Tibial nerve (tissue), 4 donors: ENCODE measurements around the gene RPS6KA2. TPM values are rescaled to one million over a fixed set of nuclear protein-coding genes. Genes with fewer than 3 reads are reported as not detected.
"Not testable (repeated sequence)": the region's sequence is repeated elsewhere in the genome, so short reads cannot be mapped to it uniquely, and the experiment has no call there.

Source experiments
- DNase-seq, 2 donors: peaks; one replicate each; pipeline ENCODE4 v3.0.0-alpha.2; 2019; ENCODE audit warnings: low spot score in 2 of 2
- H3K27ac ChIP-seq, 4 donors: fragments of 200-600 bp; sonication (generic) in 3 of 4; one replicate each; pipeline ENCODE4 v1.5.1; 2017 to 2019; ENCODE audit warnings: mild to moderate bottlenecking in 1 of 4
- H3K27me3 ChIP-seq, 2 donors: fragments of 200-600 bp; sonication (generic) in 1 of 2; one replicate each; pipeline versions ENCODE4 v1.5.1 to v1.6.0; 2017 to 2019
- H3K36me3 ChIP-seq, 3 donors: fragments of 200-600 bp; sonication (generic); one replicate each; pipeline ENCODE4 v1.5.1; 2018 to 2019
- H3K4me1 ChIP-seq, 4 donors: fragments of 200-600 bp; sonication (generic) in 3 of 4; one replicate each; pipeline ENCODE4 v1.5.1; 2017 to 2019
- H3K4me3 ChIP-seq, 4 donors: fragments of 200-600 bp; sonication (generic) in 3 of 4; one replicate each; pipeline ENCODE4 v1.5.1; 2017 to 2019; ENCODE audit warnings: mild to moderate bottlenecking in 1 of 4, moderate library complexity in 1 of 4
- H3K9me3 ChIP-seq, 4 donors: fragments of 200-600 bp; sonication (generic) in 3 of 4; one replicate each; pipeline ENCODE4 v1.5.1; 2017 to 2019
- EP300 ChIP-seq, 2 donors: sonication (generic); formaldehyde crosslinking; IDR thresholded peaks; one replicate each; pipeline ENCODE4 v1.6.1; 2017; ENCODE audit warnings: antibody characterized with exemption in 2 of 2, mild to moderate bottlenecking in 1 of 2
- POLR2A ChIP-seq, 2 donors: fragments of 450-650 bp; IDR thresholded peaks; one replicate each; pipeline ENCODE4 v1.6.1; 2017; ENCODE audit warnings: antibody characterized with exemption in 2 of 2, mild to moderate bottlenecking in 2 of 2, moderate library complexity in 2 of 2
- WGBS, 2 donors: methylation state at CpG; one replicate each; pipeline ENCODE4 v1.1.5; 2018; 5-methylcytosine and 5-hydroxymethylcytosine counted together
- total RNA-seq, 4 donors: library from RNA; depleted of rRNA; stranded (reverse); fragments of >200 nt; gene quantifications; one replicate each; pipeline ENCODE4 v1.1.0, GENCODE V29; 2016
- TF ChIP-seq, protein P1 (sequence below), 5 experiments: fragments of 200-600 bp in 3 of 5; fragments of 450-650 bp in 2 of 5; sonication (generic) in 3 of 5; IDR thresholded peaks; one replicate each; pipeline ENCODE4 v1.5.1; 2016 to 2019; ENCODE audit warnings: antibody characterized with exemption in 5 of 5, mild to moderate bottlenecking in 3 of 5, moderate library complexity in 2 of 5

The RPS6KA2 gene
- total RNA-seq, 4 donors from 2014 or later = 89.6 to 153 (median 103) TPM

DNA sequence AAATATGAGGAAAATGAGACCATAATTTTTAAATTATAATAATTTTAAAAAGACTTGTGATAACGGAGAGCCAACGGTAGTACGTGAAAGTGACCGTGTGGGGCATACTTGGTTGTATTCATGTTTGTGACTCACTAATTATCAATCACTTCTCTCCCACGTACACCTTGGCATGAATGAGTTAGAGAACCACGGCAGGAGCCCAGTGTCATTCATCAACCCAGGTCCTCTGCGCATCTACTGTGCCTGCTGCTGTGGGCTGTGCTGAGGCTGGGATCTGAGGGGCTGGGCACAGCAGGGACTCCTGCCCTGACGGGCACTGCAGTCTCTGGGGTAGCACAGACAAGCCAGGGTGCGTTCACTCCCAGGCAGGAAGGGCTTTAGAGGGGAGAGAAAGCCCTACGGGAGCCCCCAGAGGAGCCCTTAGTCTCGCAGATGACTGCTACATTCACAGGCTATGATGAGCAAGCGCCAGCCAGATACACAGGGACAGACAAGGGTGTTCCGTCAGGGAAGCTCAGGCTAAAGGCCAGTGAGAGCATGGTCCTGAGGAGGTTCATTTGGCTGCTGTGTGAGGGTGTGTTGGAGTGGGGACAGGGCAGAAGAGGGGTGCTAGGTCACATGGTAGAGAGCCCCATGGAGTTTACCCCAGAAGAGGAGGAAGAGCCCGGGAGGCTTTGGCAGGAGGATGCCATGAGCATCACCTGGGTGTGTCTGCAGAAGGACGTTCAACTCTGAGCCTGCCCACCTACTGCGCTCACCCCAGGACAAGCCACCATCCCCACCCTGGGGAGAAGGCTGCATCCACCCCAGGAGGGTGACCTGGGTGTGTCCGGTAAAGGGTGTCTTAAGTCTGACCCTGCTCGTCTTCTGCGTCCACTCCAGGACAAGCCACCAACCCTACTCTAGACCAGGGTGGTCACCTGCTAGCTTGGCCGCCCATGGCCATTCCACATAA is 8.2 kb upstream of the RPS6KA2 start:
- peaks cover 0 to 24% (median 2%) of the 10 kb centered on the region in 4 donors for H3K4me1 ChIP-seq
- peaks cover 0 to 4% of the 10 kb centered on the region in 2 donors for H3K27me3 ChIP-seq
- no peaks in the 10 kb centered on the region for H3K36me3 ChIP-seq
- TF ChIP-seq EP300 (IDR thresholded peaks at IDR 0.05) (no peak), POLR2A (IDR thresholded peaks at IDR 0.05) (no peak)
- TF ChIP-seq, protein P1, sequence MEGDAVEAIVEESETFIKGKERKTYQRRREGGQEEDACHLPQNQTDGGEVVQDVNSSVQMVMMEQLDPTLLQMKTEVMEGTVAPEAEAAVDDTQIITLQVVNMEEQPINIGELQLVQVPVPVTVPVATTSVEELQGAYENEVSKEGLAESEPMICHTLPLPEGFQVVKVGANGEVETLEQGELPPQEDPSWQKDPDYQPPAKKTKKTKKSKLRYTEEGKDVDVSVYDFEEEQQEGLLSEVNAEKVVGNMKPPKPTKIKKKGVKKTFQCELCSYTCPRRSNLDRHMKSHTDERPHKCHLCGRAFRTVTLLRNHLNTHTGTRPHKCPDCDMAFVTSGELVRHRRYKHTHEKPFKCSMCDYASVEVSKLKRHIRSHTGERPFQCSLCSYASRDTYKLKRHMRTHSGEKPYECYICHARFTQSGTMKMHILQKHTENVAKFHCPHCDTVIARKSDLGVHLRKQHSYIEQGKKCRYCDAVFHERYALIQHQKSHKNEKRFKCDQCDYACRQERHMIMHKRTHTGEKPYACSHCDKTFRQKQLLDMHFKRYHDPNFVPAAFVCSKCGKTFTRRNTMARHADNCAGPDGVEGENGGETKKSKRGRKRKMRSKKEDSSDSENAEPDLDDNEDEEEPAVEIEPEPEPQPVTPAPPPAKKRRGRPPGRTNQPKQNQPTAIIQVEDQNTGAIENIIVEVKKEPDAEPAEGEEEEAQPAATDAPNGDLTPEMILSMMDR (IDR thresholded peaks at IDR 0.05) = no peak
- WGBS, 2 donors = 88 to 96% methylated on average over 19 to 20 of the region's 20 CpGs
- H3K27ac ChIP-seq = no peak overlapping the region
- DNase-seq = no peak
- H3K4me3 ChIP-seq = no peak overlapping the region
- H3K9me3 ChIP-seq = no peaks in the 10 kb centered on the region

DNA sequence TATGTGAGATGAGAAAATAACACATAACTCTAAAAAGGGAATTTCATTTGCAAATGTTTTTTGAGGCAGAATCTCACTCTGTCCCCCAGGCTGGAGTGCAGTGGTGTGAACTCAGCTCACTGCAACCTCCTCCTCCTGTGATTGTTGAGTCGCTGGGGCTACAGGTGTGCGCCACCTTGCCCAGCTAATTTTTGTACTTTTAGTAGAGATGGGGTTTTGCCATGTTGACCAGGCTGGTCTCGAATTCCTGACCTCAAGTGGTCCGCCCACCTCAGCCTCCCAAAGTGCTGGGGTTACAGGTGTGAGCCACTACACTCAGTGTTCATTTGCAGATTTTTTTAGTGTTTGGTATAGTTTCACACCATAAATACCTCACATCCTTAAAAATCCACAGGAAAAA is 7.5 kb upstream of the RPS6KA2 start:
- 96 to 98% methylated on average over 4 of the region's 4 CpGs for WGBS, 2 donors
- H3K36me3 ChIP-seq, H3K27me3 ChIP-seq, H3K27ac ChIP-seq, H3K9me3 ChIP-seq, H3K4me3 ChIP-seq, DNase-seq: not testable (repeated sequence)
- peaks cover 0 to 17% (median 2%) of the 10 kb centered on the region in 4 donors for H3K4me1 ChIP-seq

DNA sequence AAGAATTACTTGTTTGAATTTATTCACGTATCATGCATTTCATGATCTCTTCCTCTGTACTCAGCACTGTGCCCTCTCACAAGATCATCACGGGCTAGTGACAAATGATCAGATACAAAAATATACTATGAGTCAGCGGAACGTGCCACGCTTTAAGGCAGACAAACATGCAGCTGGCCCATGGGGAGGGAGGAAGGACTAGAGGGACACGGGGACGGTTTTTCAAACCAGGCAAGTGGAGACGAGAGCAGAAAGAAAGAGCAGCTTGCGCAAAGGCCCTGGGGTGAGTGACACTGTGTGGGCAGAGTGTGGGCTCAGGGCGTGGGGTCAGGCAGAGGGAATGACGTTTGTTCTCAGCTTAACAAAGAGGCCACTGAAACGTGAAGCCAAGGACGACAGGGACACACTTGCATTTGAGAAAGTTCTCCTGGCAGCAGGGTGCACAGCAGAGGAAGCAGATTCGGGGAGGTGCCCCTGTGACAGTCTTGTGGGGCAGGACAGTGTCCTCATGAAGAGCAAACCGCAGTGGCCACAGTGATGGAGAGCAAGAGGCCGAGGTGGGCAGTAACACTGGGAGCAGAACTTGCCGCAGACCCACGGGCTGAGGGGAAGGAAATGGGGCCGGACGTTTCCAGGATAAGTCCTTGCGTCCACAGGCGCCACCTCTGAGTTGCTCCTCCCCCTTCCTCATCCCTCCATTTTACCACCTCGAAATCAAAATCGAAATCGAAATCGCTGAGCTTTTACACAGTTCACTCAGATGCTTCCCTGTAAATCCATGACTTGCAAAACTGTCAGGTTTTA is 6.9 kb upstream of the RPS6KA2 start:
- TF ChIP-seq, protein P1 (IDR thresholded peaks at IDR 0.05) = no peak
- TF ChIP-seq EP300 (IDR thresholded peaks at IDR 0.05) = peak; percentile 21 to 75
- Histone ChIP-seq H3K4me3 (no peak overlapping the region), H3K9me3 (no peaks in the 10 kb centered on the region), H3K36me3 (no peaks in the 10 kb centered on the region), H3K27ac (no peak overlapping the region), H3K4me1 (peaks cover 0 to 17% (median 4%) of the 10 kb centered on the region in 4 donors), H3K27me3 (no peaks in the 10 kb centered on the region)
- 58 to 60% methylated on average over 26 of the region's 26 CpGs for WGBS, 2 donors
- peak in 1 of 2 donors; percentile 67 for DNase-seq

DNA sequence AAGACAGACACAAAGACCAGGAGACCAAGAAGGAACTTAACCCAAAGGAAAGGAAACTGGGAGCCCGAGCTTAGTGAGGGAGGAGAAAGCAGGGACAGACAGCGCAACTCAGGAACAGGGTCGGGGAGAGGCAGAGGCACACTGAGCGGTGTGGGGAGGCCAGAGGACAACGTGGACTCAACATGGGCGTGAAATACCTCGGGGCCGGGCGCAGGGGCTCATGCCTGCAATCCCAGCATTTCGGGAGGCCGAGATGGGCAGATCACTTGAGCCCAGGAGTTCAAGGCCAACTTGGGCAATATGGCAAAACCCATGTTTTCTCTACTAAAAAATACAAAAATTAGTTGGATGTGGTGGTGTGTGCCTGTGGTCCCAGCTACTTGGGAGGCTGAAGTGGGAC is 5.7 kb upstream of the RPS6KA2 start:
- Histone ChIP-seq H3K36me3 (no peaks in the 10 kb centered on the region), H3K27me3 (no peaks in the 10 kb centered on the region), H3K4me1 (peaks cover 0 to 27% (median 15%) of the 10 kb centered on the region in 4 donors), H3K27ac (no peak overlapping the region), H3K4me3 (no peak overlapping the region), H3K9me3 (no peaks in the 10 kb centered on the region)
- WGBS, 2 donors = 94% methylated on average over 11 of the region's 11 CpGs
- no peak for DNase-seq
- TF ChIP-seq EP300 (IDR thresholded peaks at IDR 0.05) (no peak), POLR2A (IDR thresholded peaks at IDR 0.05) (no peak)
- TF ChIP-seq, protein P1 (IDR thresholded peaks at IDR 0.05) = no peak

DNA sequence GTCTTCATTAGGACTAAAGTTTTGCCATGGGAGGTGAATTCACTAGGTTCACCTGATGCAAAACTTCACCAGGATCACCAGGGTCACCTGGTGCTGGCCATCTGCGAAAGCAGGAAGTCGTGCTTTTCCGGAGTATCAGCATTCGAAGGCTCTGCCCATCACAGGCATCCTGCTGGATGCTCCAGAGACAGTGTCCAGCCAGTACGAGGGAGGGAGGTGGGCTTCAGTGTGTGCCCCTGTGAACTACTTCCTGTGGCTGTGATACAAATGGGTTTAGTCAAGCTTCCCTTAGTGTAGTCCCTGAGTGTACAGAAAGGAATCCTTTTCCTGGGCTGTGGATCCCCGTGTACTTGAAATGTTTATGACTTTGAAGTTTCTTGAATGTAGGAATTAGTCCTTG is 3.4 kb upstream of the RPS6KA2 start:
- Histone ChIP-seq H3K27me3 (no peaks in the 10 kb centered on the region), H3K4me3 (no peak overlapping the region), H3K27ac (no peak overlapping the region), H3K36me3 (no peaks in the 10 kb centered on the region), H3K4me1 (peaks cover 0 to 18% (median 13%) of the 10 kb centered on the region in 4 donors), H3K9me3 (no peaks in the 10 kb centered on the region)
- no peak for DNase-seq
- no peak for TF ChIP-seq EP300 (IDR thresholded peaks at IDR 0.05)
- TF ChIP-seq POLR2A (IDR thresholded peaks at IDR 0.05) = no peak
- TF ChIP-seq, protein P1 (IDR thresholded peaks at IDR 0.05) = no peak
- 77 to 84% methylated on average over 6 of the region's 6 CpGs for WGBS, 2 donors
